HG03159 (cell line): ENCODE results near the gene WFDC11.
"Not testable (repeated sequence)": the region's sequence is repeated elsewhere in the genome, so short reads cannot be mapped to it uniquely, and the experiment has no call there.

Experiments
- ATAC-seq: cut with Tn5 transposase; IDR thresholded peaks from one replicate; pipeline ENCODE4 v1.9.1; 2021; ENCODE audit warnings: mild to moderate bottlenecking, moderate library complexity; ENCODE audit not compliant: unreplicated experiment

Gene WFDC11

DNA sequence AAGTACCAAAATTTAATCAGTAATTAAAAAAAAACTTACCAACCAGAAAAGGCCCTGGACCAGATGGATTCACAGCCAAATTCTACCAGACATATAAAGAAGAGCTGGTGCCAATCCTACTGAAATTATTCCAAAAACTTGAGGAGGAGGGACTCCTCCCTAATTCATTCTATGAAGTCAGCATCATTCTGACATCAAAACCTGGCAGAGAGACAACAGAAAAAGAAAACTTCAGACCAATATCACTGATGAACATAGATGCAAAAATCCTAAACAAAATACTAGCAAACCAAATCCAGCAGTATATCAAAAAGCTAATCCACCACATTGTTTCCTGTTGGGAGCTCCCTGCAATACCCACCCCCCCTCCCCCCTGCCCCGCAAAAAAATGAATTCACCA, at the start of gene WFDC11:
Gene WFDC11, minus strand, starts transcription at position 101 of the 400 bp plus-strand sequence. CDS start 19,639 bp downstream, outside the sequence.
- no peak for ATAC-seq

DNA sequence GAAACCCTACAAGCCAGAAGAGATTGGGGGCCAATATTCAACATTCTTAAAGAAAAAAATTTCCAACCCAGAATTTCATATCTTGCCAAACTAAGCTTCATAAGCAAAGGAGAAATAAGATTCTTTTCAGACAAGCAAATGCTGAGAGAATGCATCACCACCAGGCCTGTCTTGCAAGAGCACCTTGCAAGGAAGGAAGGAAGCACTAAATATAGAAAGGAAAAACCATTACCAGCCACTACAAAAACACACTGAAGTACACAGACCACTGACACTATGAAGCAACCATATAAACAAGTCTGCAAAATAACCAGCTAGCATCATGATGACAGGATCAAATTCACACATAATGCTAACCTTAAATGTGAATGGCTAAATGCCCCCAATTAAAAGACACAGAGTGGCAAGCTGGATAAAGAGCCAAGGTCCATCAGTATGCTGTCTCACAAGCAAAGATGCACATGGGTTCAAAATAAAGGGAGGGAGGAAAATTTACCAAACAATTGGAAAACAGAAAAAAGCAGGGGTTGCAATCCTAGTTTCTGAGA, 46.2 kb upstream of the WFDC11 start:
- ATAC-seq = not testable (repeated sequence)

DNA sequence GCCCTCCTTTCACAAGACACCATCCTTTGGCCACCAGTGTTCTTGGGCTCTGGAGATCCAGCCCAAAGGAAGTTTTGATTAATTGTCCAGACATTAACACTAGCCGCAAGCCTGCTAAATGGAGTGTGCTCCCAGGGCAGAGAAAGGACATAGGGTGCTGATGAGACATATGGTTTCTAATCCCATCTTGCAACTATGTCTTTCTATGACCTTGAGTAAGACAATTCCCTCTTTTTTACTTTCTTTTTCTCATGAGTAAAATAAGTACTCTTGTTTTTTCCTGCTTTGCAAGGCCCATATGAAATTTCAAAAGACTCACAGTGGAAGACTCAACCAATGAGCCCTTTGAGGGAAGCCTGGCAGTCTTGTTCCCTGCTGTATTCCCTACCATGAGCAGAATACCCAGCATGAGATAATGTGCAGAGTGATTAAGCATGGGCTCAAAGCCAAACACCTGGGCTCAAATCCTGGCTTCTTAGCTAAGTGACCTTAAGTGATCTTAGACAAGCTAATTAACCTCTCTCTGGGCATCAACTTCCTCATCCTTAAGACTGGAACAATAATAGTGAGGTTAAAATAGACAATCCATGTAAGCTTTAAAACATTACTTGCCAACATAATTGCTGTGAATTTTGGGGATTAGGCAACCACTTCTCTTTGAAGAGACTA, 35.1 kb upstream of the WFDC11 start, which contains the start of gene WFDC10B:
Gene WFDC10B, minus strand, starts transcription at position 51 of the 669 bp plus-strand sequence. CDS start 19,027 bp downstream, outside the sequence.
- ATAC-seq = no peak

GRCh38 chr20:45701873-45702272, 31.8 kb upstream of the WFDC11 start, which contains the start of gene WFDC13:
WFDC13 (plus strand) TSS chr20:45702038; CDS start chr20:45702124, 86 bp downstream.
- no peak for ATAC-seq

DNA sequence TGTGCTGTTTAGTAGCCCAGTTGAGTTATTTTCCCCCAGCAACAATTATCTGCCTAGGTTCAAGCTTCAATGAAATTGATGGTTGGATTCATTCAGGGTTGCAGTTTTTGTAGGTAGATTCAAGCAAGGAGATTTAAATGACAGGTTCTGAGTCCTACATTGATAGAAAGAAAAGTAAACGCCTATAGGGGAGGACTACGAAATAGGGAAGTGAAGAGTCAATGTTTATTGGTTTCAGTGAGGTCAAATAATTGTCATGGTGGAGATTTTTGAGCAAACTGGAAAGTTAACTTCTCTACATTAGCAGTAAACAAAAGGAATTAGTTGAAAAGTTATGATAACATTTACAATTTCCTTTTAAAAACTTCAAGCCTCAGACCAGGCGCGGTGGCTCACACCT, 31.1 kb upstream of the WFDC11 start:
- no peak for ATAC-seq

DNA sequence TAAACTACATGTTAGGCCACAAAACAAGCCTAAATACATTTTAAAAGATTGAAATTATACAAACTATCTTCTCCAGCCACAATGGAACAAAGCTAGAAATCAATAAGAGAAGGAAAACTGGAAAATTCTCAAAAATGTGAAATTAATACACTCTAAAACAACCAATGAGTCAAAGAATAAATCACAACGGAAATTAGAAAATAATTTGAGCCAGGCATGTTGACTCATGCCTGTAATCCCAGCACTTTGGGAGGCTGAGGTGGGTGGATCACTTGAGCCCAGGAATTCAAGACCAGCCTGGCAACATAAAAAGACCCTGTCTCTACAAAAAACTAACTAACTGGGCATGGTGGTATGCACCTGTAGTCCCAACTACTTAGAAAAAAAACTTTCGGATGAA, 25.5 kb upstream of the WFDC11 start:
- ATAC-seq = no peak

DNA sequence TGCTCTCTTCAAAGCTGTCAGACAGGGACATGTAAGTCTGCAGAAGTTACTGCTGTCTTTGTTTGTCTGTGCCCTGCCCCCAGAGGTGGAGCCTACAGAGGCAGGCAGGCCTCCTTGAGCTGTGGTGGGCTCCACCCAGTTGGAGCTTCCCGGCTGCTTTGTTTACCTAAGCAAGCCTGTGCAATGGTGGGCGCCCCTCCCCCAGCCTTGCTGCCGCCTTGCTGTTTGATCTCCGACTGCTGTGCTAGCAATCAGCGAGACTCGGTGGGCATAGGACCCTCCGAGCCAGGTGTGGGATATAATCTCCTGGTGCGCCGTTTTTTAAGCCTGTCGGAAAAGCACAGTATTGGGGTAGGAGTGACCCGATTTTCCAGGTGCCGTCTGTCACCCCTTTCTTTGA, 23.3 kb upstream of the WFDC11 start:
- not testable (repeated sequence) for ATAC-seq

- ATAC-seq = no peak
These were observed 15.9 kb upstream of the WFDC11 start for GRCh38 chr20:45685896-45686295.

DNA sequence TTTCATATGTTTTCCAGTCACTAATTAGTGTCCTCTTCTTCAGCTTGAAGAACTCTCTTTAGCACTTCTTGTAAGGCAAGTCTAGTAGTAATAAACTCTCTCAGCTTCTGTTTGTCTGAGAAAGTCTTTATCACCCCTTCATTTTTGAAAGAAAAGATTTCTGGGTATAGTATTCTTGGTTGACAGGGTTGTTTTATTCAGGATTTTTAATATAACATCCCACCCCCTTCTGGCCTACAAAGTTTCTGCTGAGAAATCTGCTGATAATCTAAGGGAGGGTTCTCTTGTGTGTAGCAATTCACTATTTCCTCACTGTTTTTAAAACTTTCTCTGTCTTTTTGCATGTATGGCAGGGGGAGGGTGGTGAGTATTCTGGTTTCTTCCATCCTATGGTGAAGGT, 9.6 kb upstream of the WFDC11 start:
- no peak for ATAC-seq

- ATAC-seq = no peak
These were observed 2.7 kb upstream of the WFDC11 start for GRCh38 chr20:45672765-45673164.

GRCh38 chr20:45657038-45657437, 13.0 kb downstream of the WFDC11 start:
- not testable (repeated sequence) for ATAC-seq

DNA sequence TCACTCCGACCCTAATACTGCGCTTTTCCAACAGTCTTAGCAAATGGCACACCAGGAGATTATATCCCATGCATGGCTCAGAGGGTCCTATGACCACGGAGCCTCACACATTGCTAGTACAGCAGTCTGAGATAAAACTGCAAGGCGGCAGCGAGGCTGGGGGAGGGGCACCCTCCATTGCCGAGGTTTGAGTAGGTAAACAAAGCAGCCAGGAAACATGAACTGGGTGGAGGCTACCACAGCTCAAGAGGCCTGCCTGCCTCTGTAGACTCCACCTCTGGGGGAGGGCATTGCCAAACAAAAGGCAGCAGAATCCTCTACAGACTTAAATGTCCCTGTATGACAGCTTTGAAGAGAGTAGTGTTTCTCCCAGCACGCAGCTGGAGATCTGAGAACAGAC, 18.3 kb downstream of the WFDC11 start:
- not testable (repeated sequence) for ATAC-seq

- no peak for ATAC-seq
These were observed 20.7 kb downstream of the WFDC11 start for GRCh38 chr20:45649312-45649863.

DNA sequence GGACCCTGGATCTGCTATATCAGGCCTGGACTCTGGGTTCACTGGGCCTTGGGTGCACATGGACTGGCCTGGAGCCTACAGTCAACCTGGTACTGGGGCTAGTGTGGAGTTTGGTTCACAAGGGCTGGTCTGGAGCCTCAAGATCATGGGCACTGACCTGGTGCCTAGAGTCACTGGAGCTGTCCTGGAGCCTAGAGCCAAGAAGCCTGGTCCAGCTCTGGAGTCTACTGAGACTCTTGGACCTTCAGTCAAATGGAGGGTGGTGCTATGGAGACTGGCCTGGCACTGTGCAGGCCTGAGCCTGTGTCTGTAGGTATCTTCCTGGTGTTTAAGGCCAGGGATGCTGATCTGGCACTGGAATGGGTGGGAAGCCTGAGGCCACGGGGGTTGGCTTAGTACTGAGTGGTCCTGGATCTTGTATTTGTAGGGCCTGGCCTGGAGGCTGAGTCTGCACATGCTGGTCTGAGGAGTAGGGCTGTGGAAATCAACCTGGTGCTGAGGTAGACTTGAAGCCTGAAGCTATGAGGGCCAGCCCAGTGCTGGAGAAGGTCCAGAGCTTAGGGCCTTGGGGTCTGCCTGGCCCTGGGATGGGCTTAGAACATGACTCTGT, 22.5 kb downstream of the WFDC11 start:
- no peak for ATAC-seq

DNA sequence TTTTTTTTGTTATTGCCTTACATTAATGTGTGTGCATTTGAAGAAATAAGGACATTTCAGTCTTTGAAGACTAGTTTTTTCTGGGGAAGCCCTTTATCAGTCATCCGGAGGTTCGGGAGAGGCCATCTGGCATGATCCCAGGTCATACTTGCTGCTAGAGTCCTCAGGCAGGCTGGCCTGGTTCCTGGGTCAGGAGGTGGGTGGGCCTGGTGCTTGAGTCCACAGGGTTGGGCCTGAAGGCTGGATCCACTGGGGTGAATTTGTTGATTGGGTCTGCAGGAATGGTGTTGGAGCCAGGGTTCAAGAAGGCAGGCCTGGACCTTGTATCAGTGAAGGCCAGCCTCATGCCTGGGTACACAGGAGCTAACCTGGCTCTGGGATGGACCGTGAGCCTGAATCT, 23.2 kb downstream of the WFDC11 start:
- ATAC-seq = no peak

- not testable (repeated sequence) for ATAC-seq
These were observed 24.2 kb downstream of the WFDC11 start for GRCh38 chr20:45645869-45646268.

DNA sequence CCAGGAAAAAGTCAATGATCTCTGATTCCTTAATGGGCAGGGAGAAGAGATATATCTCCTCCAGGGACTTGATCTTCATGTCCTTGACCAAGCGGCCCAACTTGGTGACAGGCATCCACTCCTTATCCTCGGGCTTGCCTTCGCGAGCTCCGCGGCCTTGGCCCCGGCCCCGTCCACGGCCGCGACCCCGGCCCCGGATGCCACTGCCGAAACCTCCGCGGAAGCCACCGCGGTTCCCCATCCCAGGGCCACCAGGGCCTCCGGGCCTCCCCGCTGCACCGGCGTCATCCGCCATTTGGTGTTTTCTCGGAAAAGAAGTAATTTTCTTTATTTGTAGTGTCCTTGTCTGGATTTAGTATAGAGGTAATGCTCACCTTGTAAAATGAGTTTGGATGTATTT, 29.0 kb downstream of the WFDC11 start:
- ATAC-seq = not testable (repeated sequence)

GRCh38 chr20:45639687-45640086, 30.4 kb downstream of the WFDC11 start:
- ATAC-seq = no peak

GRCh38 chr20:45636513-45636912, 33.5 kb downstream of the WFDC11 start:
- ATAC-seq = no peak

DNA sequence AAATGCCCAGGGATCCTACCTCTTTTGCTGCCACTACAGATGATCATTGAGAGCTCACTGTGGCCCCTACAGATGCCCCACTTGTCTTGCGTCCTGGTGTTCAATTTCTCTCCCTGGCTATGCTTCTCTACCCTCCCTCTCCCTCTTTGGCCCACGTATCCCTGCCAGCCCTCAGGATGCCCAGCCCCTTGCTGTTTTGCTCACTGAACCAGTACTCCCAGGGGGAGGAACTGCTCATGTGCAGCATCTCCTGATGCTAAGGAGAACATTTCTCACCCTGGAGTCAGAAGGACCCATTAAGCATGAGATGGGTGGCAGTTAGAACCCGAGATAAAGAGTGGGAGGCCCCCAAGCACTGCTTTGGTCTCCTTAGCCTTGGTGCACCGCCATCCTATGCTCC, 38.9 kb downstream of the WFDC11 start, which contains the start of gene WFDC9:
Gene WFDC9, minus strand, starts transcription at position 101 of the 400 bp plus-strand sequence. CDS start 21,103 bp downstream, outside the sequence.
- no peak for ATAC-seq

DNA sequence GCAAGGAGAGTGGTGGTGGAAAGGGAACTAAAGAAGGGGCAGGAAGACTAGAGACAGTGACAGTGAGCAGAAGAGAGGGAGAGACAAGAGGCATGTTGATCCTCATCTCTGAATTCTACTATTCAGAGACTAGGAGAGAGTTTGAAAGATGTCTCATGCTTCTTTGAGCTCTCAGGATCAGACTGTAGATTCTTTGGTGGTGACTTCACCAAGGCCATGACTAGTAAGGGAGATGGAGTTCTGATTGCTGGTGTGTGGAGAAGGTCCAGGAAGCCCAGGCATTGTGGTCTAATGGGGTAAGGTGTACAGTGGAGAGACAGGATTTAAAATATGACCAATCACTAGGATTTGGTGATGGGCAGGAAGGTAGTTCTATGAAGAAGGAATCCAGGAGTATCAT, 39.7 kb downstream of the WFDC11 start:
- ATAC-seq = no peak
